Temporal lobe (tissue), 2 donors: ENCODE measurements around the gene NEMF. TPM values are rescaled to one million over a fixed set of nuclear protein-coding genes. Genes with fewer than 3 reads are reported as not detected.

Experiments used
- small RNA-seq: library from RNA; depleted of rRNA; stranded (forward); fragments of <200 nt; gene quantifications from one replicate; pipeline ENCODE3, GENCODE V24; 2014; ENCODE audit warnings: low replicate concordance
- total RNA-seq: library from RNA; depleted of rRNA; stranded (reverse); fragments of >200 nt; gene quantifications from one replicate; pipeline ENCODE4 v1.2.3, GENCODE V29; 2014

Gene NEMF
- total RNA-seq, 1 donor from 2014 or later, result 95.4 TPM

Small RNA genes within 50 kb of the gene (small RNA-seq; reads per million reads assigned to genes)
- gene RF00019 (not detected), gene RN7SL2 (16.3 reads per million, percentile 95 among the genes with 10 or more reads in this experiment), gene RN7SL3 (0.37 reads per million, percentile 31 among the genes with 10 or more reads in this experiment), gene RNU6-189P (not detected), gene RNU6-539P (not detected)

Other genes starting within 250 kb of the NEMF start
- gene RPL36AL, start 232.2 kb downstream of the NEMF start, total RNA-seq, result 73.0 TPM
- 25.6 TPM for gene MGAT2, start 232.0 kb downstream of the NEMF start, total RNA-seq
- gene DNAAF2, start 217.5 kb downstream of the NEMF start, total RNA-seq, result 13.0 TPM
- 5.2 TPM for gene POLE2, start 164.6 kb downstream of the NEMF start, total RNA-seq
- 14.0 TPM for gene KLHDC1, start 159.7 kb downstream of the NEMF start, total RNA-seq
- gene KLHDC2, start 84.6 kb downstream of the NEMF start, total RNA-seq, result 134 TPM
- 37.6 TPM for gene ARF6, start 40.3 kb upstream of the NEMF start, total RNA-seq